HG03460 (cell line): ENCODE data around the gene SLC39A2.
"Not testable (repeated sequence)": the region's sequence is repeated elsewhere in the genome, so short reads cannot be mapped to it uniquely, and the experiment has no call there.

Experiments used
- ATAC-seq: cut with Tn5 transposase; IDR thresholded peaks from one replicate; pipeline ENCODE4 v1.9.1; 2021; ENCODE audit not compliant: unreplicated experiment

Gene SLC39A2

DNA sequence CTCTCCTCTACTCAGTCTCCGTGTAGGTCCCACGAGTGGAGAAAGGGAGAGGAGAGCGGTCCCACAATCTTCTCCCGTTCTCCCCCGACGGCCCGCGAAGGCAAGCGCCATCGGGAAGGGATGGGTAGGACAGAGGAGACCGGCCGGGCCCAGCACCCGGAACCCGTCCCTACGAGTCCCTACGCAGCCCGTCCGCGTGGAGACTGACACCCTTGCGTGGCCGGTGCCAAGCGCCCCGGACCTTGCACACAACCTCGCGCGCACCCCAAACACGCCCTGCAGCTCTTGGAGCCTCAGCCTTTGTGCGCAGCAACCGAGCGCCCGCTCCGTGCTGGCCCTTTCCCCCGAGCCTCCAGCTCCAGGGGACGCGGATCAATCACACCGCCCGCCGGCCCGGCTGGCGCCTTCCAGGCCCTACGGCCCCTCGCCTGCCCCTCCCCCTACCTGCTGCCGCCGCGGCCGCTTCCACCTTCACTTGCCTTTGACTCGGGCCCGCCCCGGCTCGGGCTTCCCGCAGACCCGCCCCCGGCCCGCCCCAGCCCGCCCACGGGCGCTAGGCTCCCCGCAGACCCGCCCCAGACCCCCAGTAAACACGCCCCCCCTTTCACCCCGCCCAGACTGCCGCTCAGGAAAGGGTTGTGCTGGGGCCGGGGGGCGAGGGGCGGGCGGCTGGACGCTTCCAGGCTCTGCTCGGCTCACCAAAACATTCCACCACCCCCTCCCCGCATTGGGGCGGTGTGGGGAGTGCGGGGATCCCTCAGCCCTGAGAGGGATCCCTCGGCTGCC, 25.7 kb downstream of the SLC39A2 start, which contains the start of gene NDRG2:
Gene NDRG2, minus strand, starts transcription at position 477 of the 786 bp plus-strand sequence. CDS start 1,746 bp downstream, outside the sequence.
- ATAC-seq, result no peak

DNA sequence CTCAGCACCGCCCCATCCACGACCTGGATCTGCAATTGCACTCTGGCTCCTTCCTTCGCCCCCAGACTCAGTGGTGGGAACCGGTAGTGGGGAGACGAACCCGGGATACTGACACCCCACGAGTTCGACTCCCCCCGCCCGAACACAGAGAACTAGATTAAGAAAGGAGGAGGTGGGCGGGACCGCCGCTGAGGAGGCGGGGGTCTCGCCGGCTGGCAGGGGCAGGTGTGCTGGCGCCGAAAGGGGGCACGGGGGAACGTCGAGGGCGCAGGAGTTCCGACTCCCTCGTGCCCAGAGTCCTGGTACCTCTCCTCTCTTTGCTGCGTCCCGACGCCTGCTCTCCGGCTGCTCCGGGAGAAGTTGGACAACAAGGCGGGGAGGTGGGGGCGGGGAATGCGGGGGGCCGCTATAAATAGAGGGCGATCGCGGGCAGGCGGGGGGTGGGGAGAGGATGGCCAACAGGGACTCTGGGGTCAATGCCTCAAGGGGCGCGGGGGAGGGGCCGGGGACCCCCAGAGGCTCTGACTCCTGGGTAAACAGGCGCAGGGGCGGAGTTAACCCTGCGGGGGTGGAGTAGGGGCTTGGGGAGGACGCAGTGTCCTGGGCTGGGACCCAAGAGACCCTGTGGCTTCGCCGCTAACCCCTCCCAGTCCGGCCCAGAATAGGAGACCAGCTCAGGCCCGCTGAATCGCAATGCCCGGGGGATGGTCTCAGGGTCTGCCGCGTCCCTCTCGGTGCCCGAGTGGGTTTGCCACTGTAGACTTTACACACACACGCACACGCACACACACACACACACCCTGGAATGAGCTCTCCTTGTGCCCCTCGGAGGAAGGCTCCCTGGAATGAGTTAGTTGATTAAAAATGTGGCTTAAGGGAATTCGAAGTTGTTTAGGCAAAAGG, 26.5 kb downstream of the SLC39A2 start:
- ATAC-seq, result no peak

DNA sequence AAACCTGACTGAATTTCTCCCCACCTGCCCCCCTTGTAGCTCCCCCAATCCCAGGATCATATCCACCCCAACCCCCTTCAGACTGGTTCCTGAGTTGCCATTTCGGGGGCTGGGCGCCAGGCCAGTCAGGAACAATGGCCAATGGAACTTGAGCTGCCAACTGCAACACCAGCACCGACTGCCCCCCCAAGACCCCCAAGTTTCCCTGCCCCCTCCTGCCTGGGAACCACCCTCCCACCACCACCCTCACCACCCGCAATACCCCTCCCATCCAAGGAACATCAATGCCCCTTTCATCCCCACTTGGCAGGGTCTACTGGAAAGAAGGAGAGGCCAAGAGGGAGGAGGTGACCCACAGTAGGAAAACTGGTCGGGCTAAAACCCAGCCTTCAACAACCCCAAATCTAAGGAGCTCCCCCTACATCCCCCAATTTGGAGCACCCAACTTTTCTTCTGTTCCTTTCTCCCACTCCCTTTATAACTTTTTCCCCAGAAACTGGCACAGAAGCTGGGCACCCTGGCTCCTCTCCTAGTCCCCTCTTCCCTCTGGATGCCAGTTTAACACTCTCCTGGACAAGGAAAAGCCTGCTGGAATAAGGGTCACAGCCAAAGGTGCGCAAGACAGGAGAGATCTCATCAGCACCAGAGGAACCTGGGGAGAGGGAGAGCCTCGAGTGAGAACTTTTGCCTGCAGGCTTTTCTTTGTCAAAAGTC, 27.3 kb downstream of the SLC39A2 start:
- ATAC-seq, result no peak

DNA sequence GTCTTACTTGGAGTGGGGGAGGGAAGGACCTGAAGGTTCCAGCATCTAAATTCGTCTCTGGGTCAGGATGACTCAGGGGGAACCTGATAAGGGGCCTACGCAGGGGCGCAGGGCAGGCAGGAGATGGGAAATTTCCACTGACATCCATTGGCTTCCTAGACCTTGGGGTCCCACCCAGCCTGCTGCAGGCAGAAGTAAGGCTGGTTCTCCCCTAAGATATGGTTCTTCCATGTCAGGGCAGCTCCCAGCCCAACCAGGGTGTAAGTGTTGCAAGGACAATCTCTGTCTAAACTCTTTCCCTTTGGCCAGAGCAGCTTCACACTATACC, 27.9 kb downstream of the SLC39A2 start:
- no peak for ATAC-seq

DNA sequence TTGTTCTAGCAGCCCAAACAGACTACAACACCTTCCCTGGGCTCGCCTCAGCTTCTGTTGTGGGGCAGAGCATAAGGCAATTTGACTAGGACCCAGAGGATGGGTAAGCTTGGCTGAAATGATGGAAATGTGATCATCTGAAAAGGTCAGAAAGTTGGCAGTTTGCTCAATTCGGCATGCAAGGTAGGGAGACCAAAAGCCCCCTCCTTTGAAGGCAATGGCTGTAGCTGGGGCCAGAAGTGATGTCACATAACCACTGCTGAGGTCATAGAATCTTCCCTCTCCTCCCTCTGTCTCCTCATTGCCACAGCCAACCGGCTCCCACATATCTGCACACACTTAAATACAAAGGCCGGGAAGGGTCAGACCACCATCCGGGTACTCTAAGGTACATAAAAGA, 30.8 kb downstream of the SLC39A2 start, which contains the start of gene TPPP2:
Gene TPPP2, plus strand, starts transcription at position 301 of the 400 bp plus-strand sequence. CDS start 365 bp downstream, outside the sequence.
- ATAC-seq, result no peak

DNA sequence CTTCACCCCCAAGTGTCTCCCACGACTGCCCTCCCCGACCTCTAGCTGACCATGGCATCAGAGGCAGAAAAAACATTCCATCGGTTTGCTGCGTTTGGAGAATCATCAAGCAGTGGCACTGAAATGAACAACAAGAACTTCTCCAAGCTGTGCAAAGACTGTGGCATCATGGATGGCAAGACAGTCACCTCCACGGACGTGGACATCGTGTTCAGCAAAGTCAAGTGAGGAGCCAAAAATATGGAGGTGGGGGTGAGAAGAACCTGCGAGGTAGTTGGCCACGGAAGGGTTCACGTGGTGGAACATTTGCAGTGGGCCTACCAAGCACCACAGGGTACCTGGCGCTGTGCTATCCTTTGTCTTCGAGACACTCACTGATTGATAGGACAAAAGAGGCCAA, 31.4 kb downstream of the SLC39A2 start:
- ATAC-seq, result no peak

DNA sequence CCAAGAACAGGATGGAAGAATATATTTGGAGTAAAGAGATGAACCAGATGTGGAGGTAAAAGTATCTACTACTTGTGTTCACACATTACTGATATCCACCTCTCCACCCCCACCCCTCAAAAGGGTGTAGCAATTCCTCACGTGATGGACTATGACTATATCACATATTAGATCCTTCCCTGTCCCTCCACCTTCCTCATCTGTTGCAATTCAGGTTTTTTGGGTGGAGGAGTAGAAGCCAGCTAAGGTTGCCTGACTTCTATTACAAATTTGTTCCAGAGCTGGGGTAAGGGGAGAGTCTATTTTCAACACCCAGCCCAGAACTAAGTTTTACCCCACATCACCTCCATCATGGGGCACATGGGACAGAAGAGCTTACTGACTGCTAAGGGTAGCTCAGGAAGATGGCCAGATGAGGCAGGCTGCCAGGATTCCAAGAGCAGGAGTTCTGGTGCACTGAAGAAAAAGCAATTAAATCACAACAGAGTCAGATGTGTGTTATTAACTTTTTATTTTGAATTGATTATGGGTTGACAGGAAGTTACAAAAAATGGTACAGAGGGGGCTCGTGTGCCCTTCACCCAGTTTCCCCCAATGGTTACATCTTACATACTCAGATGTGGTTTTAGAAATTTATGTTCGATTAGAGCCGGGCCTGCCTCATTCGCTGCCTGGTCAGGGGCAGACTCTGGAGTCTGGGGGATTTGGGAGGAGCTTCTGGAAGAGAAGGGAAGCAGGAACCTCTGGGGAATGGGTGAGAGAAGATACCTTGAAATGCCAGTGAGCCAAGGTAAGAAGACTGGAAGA, 33.4 kb downstream of the SLC39A2 start:
- no peak for ATAC-seq

DNA sequence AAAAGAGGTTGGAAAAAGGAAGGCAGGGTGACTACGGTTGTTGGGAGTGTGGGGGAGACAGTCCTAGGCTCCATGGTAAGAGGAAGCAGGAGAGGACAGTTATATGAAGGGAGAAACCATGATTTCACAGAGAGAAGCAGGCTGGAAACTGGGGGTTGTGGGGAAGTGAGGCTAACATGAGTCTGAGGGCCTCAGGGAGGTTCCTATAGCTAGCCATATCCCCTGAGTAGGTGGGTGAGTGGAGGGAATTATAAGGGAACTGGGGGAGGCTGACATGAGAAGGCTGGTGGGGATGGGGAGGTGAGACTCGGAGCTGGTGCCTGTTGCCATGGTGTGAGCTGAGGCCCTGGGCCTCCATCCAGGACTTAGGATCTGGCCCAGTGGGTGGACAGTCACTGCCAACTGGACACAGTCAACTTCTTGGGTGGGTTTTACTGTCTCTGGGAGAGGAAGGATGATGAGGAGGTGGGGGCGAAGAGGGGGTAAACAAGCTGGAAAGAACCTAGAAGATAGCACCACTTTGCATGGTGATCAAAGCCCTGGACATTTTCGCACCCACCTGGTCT, 34.1 kb downstream of the SLC39A2 start:
- no peak for ATAC-seq

DNA sequence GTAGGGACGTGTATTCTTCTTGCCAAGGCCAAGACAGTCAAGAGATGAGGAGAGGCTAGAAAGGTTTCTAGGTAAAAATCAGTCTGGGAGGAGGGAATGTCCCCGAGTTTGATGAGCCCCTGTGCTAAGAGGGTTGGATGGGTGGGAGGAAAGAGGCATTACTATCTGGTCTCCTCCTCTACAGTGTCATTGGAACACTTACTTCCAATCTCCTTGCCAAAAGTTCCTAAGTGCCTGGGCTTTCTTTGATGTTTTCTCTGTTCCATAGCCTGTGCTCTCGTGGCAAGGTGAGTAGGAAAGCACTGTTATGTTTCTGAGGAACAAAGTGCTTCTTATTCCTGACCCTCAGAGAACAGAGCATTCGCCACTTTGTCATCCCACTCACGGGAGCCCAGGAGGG, 35.6 kb downstream of the SLC39A2 start, which contains the start of gene RNASE13:
Gene RNASE13, minus strand, starts transcription at position 101 of the 400 bp plus-strand sequence. CDS start 519 bp downstream, outside the sequence.
- ATAC-seq, result no peak

DNA sequence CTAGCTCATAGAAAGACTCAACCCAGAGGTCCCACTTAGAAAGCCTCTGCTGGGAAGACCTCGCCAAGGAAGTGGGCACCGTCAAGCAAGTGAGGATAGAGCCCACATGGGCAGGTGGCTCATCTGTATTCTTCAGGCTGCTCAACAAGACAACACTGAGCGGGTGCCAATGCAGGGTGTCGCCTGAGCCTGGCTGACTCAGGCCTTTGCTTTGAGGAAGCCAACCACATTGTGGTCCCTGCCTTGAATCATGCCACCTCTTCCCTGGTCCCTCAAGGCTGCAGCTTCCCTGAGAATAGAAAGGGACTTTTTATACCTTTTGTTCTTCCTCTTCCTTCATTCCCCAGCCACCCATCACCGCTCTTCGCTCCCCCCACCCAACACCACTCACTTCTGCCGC, 37.7 kb downstream of the SLC39A2 start:
- ATAC-seq, result no peak

DNA sequence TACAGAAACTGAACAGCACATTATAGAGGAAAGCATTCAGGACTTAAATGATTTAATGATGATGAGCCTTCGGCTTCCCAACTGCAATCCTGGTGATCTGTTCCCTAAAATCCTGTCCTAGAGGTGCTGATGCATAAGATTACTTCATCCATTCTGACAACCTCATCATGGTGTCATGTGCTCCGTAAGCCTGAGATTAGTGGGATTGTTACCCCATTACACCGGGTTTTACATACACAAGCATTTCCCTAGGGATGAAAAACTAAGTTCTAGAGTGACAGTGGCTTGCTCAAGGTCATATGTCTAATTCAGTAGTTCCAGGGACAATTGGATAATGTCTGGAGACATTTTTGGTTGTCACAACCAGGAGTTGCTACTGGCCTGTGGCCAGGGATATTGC, 38.1 kb downstream of the SLC39A2 start:
- no peak for ATAC-seq

DNA sequence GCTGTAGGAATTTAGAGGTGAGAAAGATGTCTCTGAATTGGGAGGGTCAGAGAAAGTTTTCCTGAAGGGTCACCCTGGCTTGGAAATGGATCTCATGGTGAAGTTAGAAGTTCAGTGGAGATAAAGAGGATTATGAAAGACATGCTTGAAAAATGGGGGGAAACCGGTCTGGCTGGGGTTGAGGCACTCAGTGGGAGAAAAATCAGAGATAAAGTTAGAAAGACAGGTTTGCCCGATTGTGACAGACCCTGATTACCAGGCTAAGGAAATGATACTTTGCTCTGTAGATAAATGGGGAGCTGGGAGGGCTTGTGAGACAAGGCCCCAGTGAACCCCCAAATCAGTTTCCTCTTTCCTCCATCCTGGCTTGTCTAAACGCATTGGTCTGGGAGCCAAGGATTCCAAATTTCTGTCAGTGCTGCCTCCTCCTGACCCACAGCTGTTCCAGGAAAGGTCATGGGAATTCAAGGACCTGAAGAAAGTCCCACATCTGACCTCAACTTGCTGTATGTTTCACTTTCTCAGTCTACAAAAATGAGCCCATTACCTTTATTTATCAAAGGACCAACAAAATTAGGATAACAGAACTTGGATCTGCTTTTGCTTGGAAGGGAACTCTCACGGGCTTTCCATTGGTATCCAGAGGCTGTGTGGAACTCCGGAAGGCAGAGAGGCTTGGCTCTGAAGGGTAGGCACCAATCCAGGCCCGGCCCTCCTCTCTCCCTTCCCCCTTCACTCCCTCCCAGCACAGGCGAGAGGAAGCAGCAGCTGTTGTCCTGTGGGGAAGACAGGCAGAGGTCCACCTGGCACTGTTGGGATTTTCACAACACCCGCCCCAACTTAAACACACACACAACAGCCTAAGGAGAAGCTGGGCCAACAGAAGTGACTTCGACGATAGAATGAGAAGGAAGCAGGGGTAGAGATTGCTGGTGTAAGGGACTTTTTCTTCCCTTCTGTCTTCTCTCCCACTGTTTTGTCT, 39.6 kb downstream of the SLC39A2 start:
- no peak for ATAC-seq

DNA sequence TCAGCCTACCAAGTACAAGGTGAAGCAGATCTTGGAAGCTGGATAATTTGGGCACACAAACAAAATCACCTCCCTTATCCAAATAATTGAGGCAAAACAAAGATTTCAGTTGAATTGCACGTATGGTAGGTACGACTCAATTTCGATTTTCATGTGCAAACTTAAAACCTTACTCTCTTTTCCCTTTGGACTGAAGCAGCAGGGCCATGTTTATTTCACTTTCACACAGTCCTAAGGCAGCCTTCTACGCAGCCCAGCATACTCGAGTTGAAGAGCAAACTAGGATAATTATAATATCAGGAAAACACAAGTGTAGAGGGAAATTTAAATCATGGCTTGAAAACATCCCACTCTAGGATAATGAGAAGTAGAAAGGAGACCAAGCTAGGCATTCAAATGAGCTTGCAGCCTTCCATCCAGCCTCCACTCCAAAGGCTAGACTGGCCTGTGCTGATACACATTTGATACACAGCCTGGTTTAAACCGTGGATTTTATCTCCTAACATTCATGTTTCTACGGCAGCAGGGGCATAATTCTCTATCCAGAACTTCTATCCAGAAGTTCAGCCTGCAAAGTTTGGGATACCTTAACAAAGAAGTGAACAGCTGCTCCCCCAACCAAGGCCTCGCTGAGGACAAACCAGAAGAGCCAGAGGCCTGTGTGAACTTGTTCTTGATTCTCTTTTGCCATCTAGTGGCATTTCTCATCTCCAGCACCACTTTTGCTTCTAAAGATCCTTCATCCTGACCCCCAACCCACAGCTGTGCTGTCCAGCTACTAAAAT, 40.7 kb downstream of the SLC39A2 start:
- no peak for ATAC-seq

DNA sequence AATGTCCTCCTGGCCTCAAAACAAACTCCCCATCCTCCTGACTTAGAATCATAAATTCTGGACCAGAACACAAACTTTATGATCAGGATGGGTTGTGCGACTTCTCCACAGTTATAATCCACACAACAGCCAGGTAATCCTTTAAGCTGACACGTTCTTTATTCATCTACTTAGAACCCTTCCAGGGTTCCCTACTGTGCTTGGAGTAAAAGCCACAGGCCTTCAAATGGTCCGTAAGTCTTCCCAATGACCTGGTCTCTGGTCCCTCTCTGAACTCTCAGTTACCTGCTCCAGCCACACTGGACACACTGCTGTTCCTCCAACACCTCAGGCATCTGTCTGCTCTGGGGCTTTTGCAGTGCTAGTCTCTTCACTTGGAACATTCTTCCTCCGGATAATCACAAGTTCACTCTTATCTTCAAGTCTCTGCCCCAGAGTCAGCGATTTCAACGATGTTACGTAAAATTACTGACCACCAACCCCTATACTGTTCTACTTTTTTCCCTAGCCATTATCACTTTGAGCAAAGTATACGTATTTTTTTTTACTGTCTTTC, 41.4 kb downstream of the SLC39A2 start:
- no peak for ATAC-seq

DNA sequence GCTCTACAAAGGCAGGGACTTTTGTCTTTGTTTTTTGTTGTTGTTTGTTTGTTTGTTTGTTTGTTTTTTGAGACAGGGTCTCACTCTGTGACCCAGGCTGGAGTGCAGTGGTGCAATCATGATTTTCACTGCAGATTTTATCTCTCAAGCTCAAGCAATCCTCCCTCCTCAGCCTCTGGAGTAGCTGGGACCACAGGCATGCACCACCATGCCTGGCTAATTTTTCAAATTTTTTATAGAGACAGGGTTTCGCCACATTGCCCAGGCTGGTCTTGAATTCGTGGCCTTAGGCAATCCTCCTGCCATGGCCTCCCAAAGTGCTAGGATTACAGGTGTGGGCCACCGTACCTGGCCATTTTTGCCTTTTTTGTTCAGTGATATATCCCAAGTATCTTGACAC, 41.8 kb downstream of the SLC39A2 start:
- not testable (repeated sequence) for ATAC-seq

DNA sequence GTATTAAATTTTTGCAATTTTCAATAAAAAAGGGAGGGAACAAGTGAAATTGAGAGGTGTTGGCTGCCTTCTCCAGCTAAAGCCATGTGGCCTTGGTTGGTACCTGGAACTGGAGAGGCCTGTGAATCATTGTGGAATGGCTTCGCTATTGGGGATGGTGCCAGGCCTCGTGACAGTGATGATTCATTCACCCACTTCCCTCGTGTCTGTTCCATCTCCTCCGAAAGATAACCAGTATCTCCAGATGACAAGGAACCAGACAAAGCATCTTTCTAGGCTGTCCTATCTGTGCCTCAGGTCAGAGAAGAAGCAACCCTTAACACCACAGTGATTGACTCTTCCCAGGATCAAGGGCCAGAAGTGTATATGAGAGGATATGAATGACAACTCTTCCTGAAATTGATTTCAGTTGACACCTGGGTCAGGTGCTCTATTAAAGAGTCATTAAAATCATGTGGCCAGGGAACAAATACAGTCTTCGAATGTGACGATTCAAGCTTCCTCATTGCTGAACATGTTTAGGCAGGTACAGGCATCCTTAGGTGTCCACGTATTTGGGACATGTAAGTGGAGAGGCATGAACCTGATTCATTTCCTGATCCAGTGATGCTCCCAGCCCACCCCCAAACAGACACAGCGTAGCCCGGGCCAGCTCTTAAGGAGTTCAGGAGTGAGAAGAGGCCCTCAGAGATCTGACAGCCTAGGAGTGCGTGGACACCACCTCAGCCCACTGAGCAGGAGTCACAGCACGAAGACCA, 42.8 kb downstream of the SLC39A2 start, which contains the start of gene RNASE7:
Gene RNASE7, plus strand, starts transcription at position 687 of the 758 bp plus-strand sequence. CDS start 631 bp downstream, outside the sequence.
- no peak for ATAC-seq

DNA sequence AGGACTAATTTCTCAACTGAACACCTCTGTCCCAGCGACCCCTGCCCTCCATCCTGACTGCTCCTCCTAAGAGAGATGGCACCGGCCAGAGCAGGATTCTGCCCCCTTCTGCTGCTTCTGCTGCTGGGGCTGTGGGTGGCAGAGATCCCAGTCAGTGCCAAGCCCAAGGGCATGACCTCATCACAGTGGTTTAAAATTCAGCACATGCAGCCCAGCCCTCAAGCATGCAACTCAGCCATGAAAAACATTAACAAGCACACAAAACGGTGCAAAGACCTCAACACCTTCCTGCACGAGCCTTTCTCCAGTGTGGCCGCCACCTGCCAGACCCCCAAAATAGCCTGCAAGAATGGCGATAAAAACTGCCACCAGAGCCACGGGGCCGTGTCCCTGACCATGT, 43.8 kb downstream of the SLC39A2 start:
- ATAC-seq, result no peak
